COLO668 (cell line): ENCODE data around the gene ESPN.
"Not testable (repeated sequence)": the region's sequence is repeated elsewhere in the genome, so short reads cannot be mapped to it uniquely, and the experiment has no call there.

Experiments used
- DNase-seq: peaks from one replicate; lab custom pipeline; 2025; ENCODE audit not compliant: unreplicated experiment; lab: John Stamatoyannopoulos, UW

Gene ESPN

DNA sequence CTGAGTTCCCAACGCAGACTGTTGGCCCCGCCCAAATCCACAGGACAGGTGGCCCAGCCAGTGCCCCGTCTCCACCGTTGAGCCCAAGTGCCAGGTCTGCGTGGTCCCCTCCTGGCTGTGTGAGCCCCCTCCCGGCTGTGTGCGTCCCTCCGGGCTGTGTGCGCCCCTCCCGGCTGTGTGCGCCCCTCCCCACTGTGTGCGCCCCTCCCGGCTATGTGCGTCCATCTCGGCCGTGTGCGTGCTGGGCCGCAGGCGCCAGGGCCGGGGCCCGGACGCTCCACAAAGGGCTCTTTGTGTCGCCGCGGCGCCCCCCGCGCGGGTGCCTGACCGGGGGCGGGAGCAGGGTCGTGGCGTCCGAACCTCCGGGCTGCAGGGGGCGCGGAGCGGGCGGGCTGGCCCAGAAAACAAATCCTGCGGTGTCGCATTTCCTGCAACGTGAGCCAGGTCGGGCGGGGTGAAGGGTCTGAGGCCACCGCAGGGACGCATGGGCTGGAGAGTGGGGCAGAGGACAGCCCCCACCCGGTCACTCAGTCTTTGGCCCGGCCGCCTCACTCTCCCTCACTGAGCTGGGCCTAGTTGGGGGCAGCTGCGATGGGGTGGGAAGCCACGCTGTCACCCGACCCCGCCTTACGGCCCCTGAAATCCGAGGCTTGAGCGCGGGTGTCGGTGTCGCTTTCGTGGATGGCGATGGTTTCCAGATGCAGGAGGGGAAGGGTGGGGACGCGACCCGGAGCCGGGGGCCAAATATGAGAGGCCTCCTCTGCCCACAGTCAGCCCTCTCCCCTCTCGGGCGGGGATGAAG is 22.6 kb downstream of the ESPN start:
- peak; percentile 91 for DNase-seq

DNA sequence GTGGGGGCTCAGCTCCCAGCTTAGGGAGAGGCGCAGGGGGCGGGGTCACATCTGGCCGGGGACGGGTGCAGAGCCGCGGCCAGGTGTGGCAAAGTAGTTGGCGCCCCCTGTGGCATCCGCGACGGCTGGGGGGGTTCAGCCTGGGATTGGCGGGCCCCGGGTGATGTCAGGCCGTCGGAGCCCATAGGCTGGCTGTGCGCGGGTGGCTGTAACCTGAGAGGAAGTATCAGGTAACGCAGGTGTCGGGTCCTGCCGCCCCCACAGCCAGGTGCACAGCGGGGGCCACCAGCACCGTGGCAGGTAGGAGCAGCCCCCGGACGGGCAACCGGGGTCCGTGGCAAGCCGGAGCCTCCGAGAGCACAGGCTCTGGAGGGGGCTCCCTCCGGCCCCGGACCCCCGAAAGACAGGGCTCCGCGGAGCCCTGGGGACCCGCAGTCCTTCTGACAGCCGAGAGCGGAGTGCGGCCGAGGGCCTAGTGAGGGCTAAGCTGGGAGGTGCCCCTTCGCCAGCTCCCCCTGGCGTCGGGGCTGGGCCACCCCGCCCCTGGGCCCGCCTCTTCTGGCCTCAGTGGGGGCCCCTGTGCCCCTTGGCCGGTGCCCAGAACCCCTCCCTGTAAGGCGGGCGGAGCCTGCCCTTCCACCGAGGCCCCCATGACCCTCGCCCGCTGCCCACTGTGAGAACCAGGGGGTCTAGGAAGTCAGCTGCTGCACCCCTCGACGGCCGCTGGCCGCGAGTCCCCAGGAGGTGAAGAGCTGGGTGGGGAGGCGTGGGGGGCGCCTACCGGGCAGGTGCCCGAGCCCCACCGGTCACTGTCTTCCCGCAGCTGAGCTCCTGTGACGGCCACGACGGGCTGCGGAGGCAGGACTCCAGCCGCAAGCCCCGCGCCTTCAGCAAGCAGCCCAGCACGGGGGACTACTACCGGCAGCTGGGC is 23.5 kb downstream of the ESPN start:
- DNase-seq = peak; percentile 99

DNA sequence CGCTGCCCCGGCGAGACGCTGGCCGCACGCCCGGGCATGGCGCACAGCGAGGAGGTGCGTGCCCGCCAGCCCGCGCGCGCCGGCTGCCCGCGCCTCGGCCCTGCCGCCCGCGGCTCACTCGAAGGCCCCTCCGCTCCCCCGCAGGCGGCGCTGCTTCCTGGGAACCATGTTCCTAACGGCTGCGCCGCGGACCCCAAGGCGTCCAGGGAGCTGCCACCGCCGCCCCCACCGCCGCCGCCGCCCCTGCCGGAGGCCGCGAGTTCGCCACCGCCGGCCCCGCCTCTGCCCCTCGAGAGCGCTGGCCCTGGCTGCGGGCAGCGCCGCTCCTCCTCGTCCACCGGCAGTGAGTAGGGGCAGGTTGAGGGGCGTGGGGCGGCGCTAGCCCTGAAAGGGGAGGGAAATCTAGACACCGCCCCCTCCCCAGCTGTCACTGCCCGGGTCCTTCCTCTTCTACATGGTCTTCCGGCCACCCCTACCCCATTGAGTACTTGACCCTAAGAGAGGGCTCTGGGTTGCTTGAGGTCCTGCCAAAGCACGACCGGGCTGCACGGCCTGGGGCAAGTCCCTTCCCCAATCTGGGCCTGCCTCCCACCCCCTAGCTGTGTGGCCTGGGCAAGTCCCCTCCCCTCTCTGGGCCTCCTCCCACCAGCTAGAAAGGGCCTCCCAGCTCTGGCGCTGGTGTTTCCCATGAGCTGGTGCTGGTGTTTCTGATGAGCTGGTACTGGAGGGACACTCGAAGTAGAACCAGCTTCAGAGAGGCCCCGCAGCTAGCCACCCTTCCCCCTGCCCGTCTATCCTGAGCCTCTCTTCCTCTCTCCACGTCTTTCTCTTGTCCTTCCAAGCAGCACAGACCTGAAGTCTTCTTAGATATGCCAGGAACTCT is 24.4 kb downstream of the ESPN start:
- DNase-seq = peak; percentile 88

DNA sequence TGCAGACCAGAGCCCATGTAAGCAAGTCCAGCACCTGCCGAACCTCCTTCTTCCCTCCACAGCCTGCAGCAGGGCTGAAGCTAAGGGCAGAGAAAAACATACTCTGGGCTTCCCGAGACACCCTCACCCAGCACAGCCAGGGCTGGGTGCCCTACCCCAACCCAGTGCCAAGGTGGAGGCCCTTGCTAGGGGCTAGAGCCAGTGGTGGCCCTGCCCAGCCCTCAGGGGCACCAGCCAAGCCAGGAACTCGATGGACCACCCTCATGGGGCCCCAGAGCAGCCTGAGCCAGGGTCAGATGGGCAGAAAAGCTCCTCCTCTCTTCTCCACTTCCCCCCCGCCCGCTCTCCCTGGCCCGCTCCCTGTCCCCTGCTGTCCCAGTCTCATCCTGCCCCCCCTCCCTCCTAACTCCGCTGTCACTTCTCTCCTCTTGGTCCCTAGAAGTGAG is 25.5 kb downstream of the ESPN start:
- no peak for DNase-seq

DNA sequence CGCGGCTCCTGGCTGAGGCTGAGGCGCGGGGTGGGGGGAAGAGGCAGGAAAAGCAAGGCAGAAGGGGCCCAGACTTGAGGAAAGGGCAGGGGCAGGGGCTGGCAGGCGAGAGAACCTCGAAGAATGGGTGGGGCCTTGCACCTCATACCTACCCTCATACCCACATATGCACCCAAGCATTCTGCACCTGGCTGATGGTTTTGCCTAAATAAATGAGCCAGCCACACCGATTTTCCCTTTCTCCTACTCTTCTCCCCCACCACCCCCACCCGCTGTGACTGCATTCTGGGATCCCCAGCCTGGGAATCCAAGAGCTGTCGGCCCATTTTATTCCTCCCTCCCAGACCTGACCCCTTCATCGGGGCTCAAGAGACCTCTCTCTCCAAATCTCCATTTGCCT is 25.9 kb downstream of the ESPN start:
- DNase-seq = not testable (repeated sequence)

DNA sequence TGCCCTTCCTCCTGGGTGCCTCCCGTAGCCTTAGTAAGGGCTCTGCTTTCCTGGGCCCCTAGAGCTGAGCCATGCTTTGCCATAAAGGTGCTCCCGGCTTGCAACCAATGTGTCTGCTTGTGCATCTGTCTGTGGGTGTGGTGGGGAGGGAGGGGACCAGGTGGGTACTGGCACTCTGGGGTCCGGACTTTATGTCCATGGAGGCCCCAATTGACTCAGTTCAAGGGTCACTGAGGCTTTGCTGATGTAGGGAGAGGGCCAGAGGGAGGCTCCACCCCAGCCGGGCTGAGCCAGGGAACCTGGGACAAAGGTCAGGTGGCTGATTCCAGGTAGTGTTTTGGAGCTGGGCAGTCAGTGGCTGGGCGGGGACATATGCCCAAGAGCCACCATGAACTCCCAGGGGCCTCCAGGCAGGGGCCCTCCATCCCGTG is 26.4 kb downstream of the ESPN start:
- peak; percentile 44 for DNase-seq

DNA sequence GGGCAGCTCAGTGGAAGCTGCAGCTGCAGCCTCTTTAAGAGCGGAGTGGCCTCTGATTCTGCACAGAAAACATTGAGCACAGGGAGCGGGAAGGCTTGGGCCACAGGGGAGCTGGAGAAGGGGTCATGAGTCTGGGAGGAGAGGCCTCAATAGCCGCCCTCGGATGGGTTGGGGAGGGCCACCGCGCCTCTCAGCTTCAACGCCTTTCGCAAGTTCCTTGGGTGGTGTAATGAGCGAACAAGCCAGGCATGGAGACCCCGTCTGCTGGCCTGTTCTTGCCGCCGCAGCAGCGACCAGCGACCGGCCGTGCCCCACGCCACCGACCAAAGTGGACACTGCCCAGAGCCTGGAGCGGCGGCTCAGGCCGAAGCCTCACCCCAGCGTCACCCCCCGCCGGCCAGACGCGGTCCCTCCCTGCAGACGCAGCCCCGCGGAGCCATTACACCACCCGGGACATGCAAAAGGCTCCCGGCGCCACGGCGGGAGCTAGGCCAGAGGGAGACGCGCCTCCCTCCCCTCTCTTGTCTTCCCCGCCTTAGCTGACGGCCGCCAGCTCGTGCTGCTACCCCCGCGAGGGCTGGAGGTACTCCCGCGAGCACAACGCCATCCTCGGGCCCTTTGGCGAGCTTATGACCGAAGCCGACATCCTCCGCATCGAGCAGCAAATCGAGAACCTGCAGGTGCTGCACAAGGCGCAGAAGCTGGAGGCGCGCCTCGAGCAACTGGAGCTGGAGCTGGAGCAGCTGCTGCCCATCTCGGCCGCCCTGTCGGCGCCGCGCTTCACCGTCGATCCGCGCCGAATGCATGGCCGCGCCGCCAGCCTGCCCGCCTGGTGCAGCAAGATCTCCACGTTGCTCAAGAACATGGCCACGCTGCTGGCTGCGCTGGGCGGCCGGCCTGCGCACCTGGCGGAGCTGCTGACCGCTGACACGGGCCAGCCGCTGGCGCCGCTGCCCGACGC is 29.6 kb downstream of the ESPN start:
- DNase-seq = not testable (repeated sequence)

DNA sequence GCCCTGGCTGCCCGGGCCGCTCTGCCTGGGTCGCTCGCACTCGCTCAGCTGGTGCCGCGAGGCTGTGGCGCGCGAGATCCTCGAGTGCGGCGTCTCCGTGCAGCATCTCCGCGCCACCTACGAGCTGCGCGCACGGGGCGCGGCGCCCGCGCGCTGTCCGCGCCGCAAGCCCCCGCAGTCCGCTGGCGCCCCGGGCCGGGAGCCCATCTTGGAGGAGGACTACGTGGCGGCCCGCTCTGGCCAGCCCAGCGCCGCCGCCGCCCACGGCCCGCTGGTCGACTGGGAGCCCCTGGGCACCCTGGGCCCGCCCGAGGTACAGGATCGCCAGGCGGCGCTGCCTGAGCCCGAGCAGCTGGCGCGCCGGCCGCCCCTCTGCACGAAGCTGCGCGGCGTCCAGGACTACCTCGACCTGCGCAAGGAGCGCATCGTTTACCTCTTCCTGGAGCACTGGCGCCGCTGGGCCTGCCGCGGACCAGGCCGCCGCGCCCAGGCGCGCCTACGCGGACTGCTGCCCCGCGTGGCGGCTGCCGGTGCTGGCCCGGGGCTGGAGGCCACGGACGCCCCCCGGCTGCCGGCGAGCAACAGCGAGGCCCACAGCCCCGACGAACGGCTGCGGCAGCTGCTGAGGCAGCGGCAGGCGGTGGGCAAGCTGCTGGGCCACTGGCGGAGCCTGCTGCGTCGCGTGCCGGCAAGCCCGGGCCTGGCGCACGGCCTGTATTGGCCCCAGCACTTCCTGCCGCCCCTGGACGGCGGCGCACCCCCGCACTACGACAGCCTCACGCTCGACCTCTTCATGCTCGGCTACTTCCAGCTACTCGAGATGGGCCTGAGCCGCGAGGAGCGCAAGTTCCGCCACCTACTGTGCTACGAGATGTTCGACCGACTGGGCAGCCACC is 30.5 kb downstream of the ESPN start:
- no peak for DNase-seq

DNA sequence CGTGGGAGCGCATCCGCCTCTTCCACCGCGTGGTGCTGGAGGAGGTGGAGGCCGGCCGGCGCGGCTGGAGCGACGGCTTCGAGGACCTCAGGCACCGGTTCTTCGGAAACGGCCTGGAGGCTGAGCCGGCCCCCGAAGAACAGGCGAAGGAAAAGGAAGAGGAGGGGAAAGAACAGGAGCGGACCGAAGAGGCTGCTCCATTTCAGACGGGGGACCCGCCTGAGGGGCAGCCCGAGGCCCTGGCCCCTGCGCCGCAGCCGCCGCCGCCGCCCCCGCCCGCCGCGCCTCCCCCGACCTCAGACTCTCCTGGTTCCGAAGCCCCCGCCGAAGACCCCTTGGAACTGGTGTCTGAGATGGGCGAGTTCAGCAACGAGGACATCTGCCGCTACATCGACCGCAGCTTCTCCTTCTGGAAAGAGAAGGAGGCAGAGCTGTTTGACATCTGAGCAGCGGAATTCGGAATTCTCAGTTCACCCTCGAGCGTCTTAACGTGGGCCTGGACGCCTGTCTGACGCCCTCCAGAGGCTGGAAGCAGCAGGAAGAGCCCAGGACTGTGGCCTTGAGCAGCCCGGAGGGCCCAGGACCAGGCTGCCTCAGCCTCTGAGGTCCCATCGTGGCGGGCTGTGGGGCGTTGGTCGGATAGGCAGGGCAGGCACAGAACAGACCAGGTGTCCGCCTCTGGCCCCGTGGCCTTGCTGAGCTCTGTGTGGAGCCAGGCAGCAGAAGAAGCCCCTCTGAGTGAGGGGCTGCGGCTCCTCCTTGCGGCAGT is 31.4 kb downstream of the ESPN start:
- DNase-seq = not testable (repeated sequence)

DNA sequence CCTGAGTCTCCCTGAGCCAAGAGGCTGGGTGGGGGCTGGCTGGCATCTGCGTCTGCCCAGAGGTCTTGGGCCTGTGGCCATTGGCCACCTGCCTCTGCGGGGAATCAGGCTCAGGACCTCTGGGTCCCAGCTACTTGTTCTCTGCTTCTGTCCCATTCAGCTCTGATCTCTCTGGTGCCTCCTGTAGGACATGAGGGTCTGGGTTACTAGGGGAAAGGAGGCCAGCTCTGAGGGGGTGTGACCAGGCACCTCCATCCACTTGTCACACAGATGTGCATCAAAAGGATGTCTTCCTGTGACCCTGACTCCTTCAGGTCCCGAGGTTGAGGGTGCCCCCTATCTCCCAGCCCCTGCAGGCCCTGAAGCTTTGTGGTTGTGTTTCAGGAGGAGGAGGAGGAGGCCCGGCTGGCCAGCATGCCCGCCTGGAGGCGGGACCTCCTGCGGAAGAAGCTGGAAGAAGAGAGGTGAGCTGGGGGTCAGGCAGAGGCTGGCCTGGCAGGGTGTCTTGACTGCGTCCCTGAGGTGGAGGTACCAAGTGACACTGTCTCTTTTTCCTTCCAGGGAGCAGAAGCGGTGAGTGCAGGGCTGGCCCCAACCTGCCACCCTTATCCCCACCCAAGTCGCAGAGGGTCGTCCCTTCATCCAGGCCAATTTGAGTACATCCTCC is 32.4 kb downstream of the ESPN start:
- DNase-seq = no peak

DNA sequence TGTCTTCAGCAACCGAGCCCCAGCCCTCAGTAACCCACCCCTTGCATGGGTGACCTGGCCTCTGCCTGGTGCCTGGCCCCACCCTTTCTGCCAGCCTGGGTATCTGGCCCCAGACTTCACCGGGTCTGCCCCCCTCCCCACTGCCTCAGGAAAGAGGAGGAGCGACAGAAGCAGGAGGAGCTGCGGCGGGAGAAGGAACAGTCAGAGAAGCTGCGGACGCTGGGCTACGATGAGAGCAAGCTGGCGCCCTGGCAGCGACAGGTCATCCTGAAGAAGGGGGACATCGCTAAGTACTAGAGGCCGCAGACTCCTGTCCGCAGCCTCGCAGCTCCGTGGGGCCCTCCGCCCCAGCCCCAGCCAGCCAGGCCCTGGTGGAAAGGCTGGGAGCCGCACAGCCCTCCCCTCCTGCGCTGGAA is 35.3 kb downstream of the ESPN start:
- DNase-seq = no peak

DNA sequence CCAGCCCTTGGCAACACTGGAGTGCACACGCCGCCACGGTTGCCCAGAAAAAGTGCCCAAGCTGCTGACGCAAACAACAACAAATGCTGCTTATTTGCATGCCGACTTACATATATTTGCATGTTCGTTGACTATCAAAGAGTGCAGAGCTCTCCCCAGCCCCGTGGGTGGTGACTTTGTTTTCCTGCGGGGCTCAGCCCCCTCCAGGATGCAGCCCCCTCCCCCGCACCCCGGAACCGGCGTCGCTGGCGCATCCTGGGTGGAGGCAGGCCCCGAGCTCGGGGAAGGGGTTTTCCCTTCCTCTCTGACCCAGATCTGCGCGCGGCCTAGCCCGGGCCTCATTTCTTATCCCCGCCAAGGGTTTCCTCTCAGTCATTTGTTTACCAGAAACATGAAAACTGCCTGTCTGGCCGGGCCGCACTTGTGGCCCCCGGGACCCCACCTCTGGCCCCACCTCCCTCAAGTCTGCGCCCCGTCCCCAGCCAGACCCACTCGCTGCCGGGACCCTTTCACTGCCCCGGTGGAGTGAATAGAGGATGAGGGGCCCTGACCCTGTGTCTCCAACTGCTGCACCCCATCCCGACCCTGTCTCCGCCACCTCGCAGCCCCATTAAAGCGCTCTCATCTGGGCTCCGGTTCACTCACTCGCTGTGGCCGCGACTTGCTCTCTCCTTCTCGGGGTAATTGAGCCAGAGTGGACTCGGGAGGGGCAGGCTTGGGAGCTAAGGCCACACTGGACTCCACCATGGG is 35.9 kb downstream of the ESPN start:
- DNase-seq = no peak

DNA sequence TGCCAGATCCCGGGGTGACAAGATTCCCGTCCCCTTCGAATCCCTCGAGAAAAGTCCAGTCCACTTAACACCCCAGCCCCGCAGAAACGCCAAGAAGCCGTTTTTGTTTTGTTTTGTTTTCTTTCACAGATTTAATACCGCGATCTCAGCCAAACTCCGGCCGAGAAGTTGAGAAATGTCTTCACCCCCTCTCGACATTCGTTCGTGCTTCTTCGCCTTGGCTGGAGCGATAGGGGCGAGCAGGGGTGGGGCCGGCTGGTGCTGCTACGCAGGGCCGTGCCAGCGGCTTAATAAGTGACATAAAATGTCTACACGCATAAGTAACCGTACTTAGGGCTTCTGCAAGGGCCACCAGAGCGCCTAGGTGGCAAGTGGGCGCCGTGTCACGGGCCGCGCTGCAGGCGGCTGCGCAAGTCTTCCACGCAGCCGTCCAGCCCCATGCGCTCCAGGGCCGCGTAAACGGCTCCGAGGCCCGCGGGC is 36.5 kb downstream of the ESPN start:
- DNase-seq = no peak

DNA sequence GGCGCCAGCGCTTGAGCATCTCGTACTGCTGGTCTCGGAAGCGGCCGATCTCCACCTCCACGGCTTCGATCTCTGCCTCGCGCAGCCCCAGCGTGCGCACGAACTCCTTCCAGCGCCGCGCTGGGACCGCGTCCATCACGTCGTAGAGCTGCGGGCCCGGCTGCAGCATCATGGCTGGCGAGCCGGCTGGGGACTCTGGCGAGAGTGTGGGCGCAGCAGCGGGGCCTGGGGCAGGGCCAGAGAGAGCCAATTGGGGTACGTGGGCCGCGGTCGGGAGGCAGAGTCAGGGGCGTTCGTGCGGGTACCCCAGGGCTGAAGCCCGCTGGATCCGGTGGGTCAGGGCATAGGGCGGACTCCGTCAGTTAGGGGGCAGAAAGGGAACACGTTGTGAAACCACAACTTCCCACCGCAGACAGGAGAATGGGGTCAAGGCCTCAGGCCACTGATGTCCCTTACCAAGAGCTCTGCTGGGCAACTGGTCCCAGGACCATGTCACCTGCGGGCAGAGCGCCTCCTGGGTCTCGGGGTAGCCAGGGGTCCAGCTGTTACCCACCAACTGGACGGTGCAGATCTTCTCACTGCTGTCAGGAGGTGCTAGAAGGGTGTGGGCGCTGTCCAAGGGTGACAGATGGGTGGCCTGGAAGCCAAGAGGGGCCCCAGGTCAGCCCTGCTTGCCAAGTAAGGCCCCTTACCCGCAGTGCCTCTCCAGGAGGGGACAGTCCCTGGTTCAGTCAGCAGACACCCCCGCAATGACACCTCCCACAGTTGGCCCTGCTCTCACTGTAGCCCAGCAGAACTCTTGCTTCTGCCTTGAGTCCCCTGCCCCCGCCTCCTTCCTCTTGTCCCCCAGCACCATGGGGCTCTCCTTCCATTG is 37.2 kb downstream of the ESPN start:
- DNase-seq = no peak

DNA sequence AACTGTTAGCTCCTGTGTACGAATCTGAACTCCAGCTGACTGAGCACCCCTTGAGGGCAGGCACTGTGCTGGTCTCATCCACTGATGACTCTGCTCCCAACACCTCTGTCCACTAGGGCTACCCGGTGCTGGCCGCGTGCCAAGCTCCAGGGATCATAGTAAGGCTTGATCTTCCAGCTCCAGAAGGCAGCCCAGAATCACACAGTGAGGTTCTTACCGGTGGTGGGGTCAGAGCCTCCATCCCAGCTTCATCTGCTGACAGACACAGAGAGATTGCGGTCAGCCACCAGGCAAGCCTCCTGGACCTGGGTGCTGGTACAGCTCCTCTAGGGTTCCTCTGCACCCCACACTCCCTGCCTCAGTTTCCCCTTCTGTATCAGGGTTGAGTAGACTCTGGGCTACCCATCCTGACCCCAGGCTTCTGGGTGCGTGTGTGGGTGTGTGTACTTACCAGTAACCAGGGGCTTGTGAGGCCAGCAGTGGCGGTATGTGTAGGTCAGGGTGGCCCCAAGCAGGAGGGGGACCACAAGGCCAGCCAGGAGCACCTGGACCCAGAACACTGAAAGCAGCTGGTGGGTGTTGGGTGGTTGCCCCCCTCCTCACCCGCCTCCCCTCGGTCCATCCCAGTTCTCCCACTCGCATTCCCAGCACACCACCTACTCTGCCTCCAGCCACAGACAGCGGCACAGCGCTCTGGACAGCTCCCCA is 38.0 kb downstream of the ESPN start:
- peak; percentile 55 for DNase-seq
